SK-N-SH treated with all-trans-retinoic acid at 6 μM for 48 hours (cell line): ENCODE data around the gene SMIM32.

Experiments used
- ATAC-seq: fragments of 200-7000 bp; cut with Tn5 transposase; 3 replicates; pipeline ENCODE4 v1.9.1; 2020; ENCODE audit warnings: mild to moderate bottlenecking, moderate library complexity
- ARNTL ChIP-seq: fragments of 450-650 bp; formaldehyde crosslinking; IDR thresholded peaks from 2 replicates; pipeline ENCODE4 v1.5.0; 2020; ENCODE audit warnings: low read depth, mild to moderate bottlenecking, moderate library complexity, borderline replicate concordance
- BACH2 ChIP-seq: fragments of 250-450 bp; sonication (Bioruptor Pico); IDR thresholded peaks from 2 replicates; pipeline ENCODE4 v1.9.0; 2021; ENCODE audit warnings: mild to moderate bottlenecking, borderline replicate concordance
- CREB5 ChIP-seq: fragments of 250-450 bp; sonication (Bioruptor Pico); IDR thresholded peaks from 2 replicates; pipeline ENCODE4 v1.5.1; 2020; ENCODE audit warnings: low read depth, mild to moderate bottlenecking, moderate library complexity
- CSDC2 ChIP-seq: fragments of 250-450 bp; sonication (Bioruptor Pico); IDR thresholded peaks from 2 replicates; pipeline ENCODE4 v1.5.0; 2020; ENCODE audit warnings: mild to moderate bottlenecking, moderate library complexity
- CSRNP3 ChIP-seq: fragments of 250-450 bp; sonication (Bioruptor Pico); IDR thresholded peaks from 2 replicates; pipeline ENCODE4 v1.5.1; 2021; ENCODE audit warnings: mild to moderate bottlenecking, moderate library complexity
- ESRRG ChIP-seq: fragments of 250-450 bp; sonication (Bioruptor Pico); IDR thresholded peaks from 2 replicates; pipeline ENCODE4 v1.6.1; 2021; ENCODE audit warnings: mild to moderate bottlenecking
- GLIS3 ChIP-seq: fragments of 250-450 bp; sonication (Bioruptor Pico); IDR thresholded peaks from 2 replicates; pipeline ENCODE4 v1.5.0; 2020; ENCODE audit warnings: mild to moderate bottlenecking, moderate library complexity
- OSR1 ChIP-seq: fragments of 250-450 bp; sonication (Bioruptor Pico); IDR thresholded peaks from 2 replicates; pipeline ENCODE4 v1.8.0; 2022; ENCODE audit warnings: moderate library complexity, mild to moderate bottlenecking, inconsistent platforms
- POU6F1 ChIP-seq: fragments of 250-450 bp; sonication (Bioruptor Pico); IDR thresholded peaks from 2 replicates; pipeline ENCODE4 v1.8.0; 2021; ENCODE audit warnings: low read depth, mild to moderate bottlenecking, moderate library complexity, borderline replicate concordance
- PPARA ChIP-seq: fragments of 250-450 bp; sonication (Bioruptor Pico); IDR thresholded peaks from 2 replicates; pipeline ENCODE4 v1.5.0; 2020; ENCODE audit warnings: mild to moderate bottlenecking, borderline replicate concordance
- RARB ChIP-seq: fragments of 250-450 bp; sonication (Bioruptor Pico); IDR thresholded peaks from 2 replicates; pipeline ENCODE4 v1.8.0; 2021; ENCODE audit warnings: mild to moderate bottlenecking, moderate library complexity
- SNAI2 ChIP-seq: fragments of 250-450 bp; sonication (Bioruptor Pico); IDR thresholded peaks from 2 replicates; pipeline ENCODE4 v1.5.0; 2020; ENCODE audit warnings: mild to moderate bottlenecking, moderate library complexity
- TCF4 ChIP-seq: fragments of 250-450 bp; sonication (Bioruptor Pico); IDR thresholded peaks from 2 replicates; pipeline ENCODE4 v1.8.0; 2021; ENCODE audit warnings: mild to moderate bottlenecking, moderate library complexity, borderline replicate concordance
- TOX ChIP-seq: fragments of 250-450 bp; sonication (Bioruptor Pico); IDR thresholded peaks from 2 replicates; pipeline ENCODE4 v1.8.0; 2021; ENCODE audit warnings: mild to moderate bottlenecking, moderate library complexity, borderline replicate concordance
- TSHZ2 ChIP-seq: fragments of 250-450 bp; sonication (Bioruptor Pico); IDR thresholded peaks from 2 replicates; pipeline ENCODE4 v1.5.0; 2020; ENCODE audit warnings: mild to moderate bottlenecking, moderate library complexity
- ZC3H10 ChIP-seq: fragments of 250-450 bp; sonication (Bioruptor Pico); IDR thresholded peaks from 2 replicates; pipeline ENCODE4 v1.5.1; 2021; ENCODE audit warnings: mild to moderate bottlenecking, moderate library complexity
- ZFP3 ChIP-seq: fragments of 250-450 bp; sonication (Bioruptor Pico); IDR thresholded peaks from 2 replicates; pipeline ENCODE4 v1.5.0; 2020; ENCODE audit warnings: mild to moderate bottlenecking, moderate library complexity
- ZFP30 ChIP-seq: fragments of 450-650 bp; formaldehyde crosslinking; IDR thresholded peaks from 2 replicates; pipeline ENCODE4 v1.5.0; 2022; ENCODE audit warnings: mild to moderate bottlenecking, moderate library complexity
- ZNF565 ChIP-seq: fragments of 450-650 bp; formaldehyde crosslinking; conservative IDR thresholded peaks from 2 replicates; pipeline ENCODE4 v1.5.0; 2020; ENCODE audit warnings: low read depth, mild to moderate bottlenecking, moderate library complexity
- ZNF70 ChIP-seq: fragments of 450-650 bp; formaldehyde crosslinking; IDR thresholded peaks from 2 replicates; pipeline ENCODE4 v1.5.0; 2020; ENCODE audit warnings: mild to moderate bottlenecking, moderate library complexity
- ZNF8 ChIP-seq: fragments of 450-650 bp; formaldehyde crosslinking; IDR thresholded peaks from 2 replicates; pipeline ENCODE4 v1.5.0; 2020; ENCODE audit warnings: mild to moderate bottlenecking, moderate library complexity

The SMIM32 gene

GRCh38 chr5:136228136-136228757 is 35.3 kb upstream of the SMIM32 start:
- no peak for TF ChIP-seq TCF4 (CRISPR knock-in tag)
- TF ChIP-seq ZNF565: no peak
- no peak for TF ChIP-seq OSR1
- no peak for TF ChIP-seq TOX (CRISPR knock-in tag)
- no peak for TF ChIP-seq ZFP3
- TF ChIP-seq CREB5 (CRISPR knock-in tag): no peak
- no peak for TF ChIP-seq ZFP30
- TF ChIP-seq ZC3H10 (CRISPR knock-in tag): no peak
- TF ChIP-seq CSRNP3 (CRISPR knock-in tag): no peak
- no peak for TF ChIP-seq ESRRG
- no peak for TF ChIP-seq SNAI2 (CRISPR knock-in tag)
- TF ChIP-seq POU6F1 (CRISPR knock-in tag): no peak
- no peak for TF ChIP-seq ZNF70
- no peak for TF ChIP-seq BACH2 (CRISPR knock-in tag)
- TF ChIP-seq TSHZ2 (CRISPR knock-in tag): no peak
- TF ChIP-seq ZNF8 (CRISPR knock-in tag): no peak
- TF ChIP-seq PPARA (CRISPR knock-in tag): no peak
- TF ChIP-seq ARNTL: no peak
- no peak for TF ChIP-seq RARB
- ATAC-seq: no peak

GRCh38 chr5:136226401-136226800 is 33.4 kb upstream of the SMIM32 start:
- ATAC-seq: no peak
- TF ChIP-seq ZNF70 (no peak), GLIS3 (CRISPR knock-in tag) (no peak), ESRRG (no peak), CREB5 (CRISPR knock-in tag) (no peak), CSRNP3 (CRISPR knock-in tag) (no peak), TSHZ2 (CRISPR knock-in tag) (no peak), ZNF565 (no peak), POU6F1 (CRISPR knock-in tag) (no peak), ZC3H10 (CRISPR knock-in tag) (no peak), OSR1 (no peak), CSDC2 (CRISPR knock-in tag) (no peak)
